Measurements from ENCODE around the gene MAB21L3. TPM values are rescaled to one million over a fixed set of nuclear protein-coding genes. Genes with fewer than 3 reads are reported as not detected.
A peak's percentile ranks its signal among the peaks of the same experiment; 100 is the strongest.

Gene MAB21L3
- total RNA-seq, 1 donor from 2014 or later: 2.2 TPM

DNA sequence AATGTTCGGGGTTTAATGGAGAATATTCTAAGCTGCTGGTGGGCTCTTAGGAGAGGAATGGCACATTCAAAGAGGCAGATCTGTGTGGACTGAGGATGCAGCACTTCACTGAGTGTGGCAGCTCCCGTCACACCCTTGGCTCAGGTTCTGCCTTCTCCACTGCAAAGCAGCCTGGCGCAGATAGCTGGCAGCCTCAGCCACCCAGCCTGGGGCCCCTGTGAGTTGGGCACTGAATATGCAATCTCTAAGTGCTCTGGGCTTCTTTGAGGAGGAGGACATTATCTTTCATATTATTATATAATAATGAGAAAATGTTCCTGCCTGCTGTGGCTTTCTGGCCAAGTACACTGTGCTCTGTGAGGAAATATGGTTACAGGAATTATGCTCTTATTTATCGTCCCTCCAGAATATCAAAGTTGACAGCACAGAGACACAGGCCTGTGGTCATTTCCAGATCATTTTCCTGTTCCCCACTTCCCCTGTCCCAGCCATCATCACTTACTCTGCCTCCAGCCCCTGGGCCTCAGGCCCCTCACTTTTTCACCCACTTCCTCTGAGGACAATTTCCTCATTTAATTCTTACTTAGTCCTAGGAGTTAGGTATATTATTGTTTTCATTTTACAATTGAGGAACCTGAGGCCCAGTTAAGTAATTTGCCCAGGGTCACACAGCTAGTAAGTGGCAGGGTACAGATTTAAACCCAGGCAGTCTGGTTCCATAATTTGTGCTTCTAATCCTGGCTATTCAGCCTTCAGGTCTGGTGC, 53.6 kb downstream of the MAB21L3 start:
- peak; percentile 62 for DNase-seq (ENCODE audit: low spot score)

GRCh38 chr1:116165572-116165971, 54.4 kb downstream of the MAB21L3 start:
- no peak for DNase-seq (ENCODE audit: low spot score)

DNA sequence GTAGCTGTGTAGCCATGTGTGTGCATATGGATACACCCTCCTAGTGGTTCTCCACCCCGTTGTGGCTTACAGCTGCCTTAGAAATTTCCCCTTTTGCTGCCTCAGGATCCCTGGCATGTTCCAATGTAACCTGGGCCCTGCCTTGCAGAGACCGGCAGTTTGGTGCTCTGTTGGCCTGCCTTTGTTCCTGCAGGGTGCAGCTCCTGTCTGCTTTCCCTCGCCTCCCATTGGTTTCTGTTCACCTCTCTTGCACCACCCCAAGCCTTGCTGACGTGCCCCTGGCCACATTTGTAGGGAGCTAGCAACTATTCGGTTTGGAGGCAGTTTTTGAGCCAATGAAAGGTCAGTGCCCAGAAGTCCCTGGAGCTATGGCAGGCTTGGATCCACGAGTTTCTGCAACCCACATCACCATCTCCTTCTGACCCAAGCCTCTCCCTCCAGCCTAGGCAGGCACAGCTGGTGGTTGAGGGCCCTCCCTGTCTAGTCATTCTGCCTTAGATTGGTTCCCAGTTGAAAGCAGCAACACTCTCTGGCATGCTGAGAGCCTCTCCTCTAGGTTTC, 54.9 kb downstream of the MAB21L3 start:
- DNase-seq (ENCODE audit: low spot score): no peak

DNA sequence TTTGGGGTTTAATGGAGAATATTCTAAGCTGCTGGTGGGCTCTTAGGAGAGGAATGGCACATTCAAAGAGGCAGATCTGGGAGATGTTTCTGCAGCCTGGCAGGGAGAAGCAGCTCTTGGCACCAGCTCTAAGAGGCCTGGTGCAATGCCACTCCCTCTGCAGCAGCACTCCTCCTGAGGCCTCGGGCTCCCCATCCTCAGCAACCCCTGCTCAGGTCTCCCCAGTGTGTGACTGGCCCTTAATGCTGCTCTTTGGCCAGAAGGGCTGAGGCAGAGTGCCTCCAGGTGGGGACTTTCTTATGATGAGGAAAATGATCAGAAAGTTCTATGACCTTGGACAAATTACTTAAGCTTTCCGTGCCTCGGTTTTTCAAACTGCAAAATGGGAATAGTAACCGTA, 55.5 kb downstream of the MAB21L3 start:
- no peak for DNase-seq (ENCODE audit: low spot score)

DNA sequence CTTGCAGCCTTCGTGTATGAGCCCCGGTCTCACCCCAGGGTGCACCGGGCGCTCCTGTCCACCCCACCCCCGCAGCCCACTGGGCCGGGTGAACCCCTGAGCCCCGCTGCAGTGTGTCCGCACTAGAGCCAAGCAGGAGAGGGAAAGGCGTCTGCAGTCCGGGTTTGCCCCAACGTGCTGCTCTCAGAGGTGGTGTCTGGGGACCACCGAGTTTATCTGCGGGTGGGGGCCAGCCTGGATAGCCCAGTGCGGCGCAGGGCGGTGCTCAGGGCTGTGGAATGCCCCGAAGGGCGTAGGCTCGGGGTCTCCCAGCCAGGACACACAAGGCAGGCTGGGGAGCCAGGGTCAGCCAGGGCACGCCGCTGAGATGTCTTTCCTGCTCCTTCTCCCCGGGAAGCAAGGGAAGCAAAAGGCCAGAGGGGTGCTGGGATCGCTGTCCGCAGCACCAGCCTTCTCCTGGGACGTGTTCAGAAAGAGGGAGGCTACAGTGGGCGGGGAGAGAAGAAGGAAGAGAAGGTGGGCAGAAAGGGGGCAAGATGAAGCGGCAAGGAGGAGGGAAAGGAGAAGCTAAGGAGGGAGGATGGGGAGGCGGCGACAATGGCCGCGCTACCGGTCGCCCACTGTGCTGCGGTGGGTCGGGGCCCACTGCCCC, 56.6 kb downstream of the MAB21L3 start:
- DNase-seq (ENCODE audit: low spot score): peak; percentile 73

DNA sequence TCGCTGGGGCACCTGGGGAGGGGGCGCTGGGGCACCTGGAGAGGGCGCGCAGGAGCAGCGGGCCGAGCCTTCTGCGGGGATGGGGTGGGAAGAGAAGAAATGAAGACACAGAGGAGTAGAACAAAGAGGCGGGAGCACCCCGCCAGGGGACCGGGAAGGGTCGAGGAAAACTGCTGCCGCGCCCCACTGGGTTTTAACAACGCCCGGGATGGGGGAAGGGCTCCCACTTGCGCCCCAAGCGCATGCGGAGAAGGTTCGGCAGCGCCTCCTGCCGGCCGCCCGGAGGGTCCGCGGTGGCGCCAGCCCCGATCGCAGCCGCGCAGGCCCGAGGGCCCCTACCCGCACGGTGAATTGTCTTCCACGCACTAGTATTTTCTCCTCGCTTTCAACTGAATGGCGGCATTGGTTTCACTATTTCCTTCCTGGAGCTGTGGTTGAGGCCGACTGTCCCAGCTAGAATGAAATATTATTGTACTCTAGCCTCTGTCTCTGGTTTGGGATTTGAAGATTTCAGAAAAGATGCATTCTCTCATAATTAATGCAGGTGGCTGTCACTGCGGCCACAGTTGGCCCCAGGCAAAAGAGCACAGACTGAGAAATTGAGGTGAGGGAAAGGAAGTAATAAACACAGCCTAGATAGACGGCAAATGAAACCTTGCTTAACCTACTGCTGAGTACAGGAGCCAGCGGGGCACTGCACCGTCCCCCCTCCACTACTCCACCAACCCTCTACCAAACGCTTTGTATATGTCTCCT, 57.3 kb downstream of the MAB21L3 start:
- peak; percentile 80 for DNase-seq (ENCODE audit: low spot score)

DNA sequence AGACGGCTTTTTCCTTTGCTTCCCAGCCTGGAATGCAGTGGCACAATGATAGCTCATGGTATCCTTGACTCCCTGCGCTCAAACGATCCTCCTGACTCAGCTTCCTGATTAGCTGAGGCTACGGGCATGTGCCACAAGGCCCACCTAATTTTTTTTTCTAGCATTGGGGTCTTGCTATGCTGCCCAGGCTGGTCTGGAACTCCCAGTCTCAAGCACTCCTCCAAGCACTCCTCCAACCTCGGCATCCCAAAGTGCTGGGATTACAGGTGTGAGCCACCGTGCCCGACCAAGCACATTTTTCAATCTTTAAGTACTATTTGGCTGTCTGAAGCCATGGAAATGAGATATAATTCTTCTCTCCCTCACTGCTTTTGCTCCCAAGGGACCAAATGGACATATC, 58.7 kb downstream of the MAB21L3 start:
- no peak for DNase-seq (ENCODE audit: low spot score)

DNA sequence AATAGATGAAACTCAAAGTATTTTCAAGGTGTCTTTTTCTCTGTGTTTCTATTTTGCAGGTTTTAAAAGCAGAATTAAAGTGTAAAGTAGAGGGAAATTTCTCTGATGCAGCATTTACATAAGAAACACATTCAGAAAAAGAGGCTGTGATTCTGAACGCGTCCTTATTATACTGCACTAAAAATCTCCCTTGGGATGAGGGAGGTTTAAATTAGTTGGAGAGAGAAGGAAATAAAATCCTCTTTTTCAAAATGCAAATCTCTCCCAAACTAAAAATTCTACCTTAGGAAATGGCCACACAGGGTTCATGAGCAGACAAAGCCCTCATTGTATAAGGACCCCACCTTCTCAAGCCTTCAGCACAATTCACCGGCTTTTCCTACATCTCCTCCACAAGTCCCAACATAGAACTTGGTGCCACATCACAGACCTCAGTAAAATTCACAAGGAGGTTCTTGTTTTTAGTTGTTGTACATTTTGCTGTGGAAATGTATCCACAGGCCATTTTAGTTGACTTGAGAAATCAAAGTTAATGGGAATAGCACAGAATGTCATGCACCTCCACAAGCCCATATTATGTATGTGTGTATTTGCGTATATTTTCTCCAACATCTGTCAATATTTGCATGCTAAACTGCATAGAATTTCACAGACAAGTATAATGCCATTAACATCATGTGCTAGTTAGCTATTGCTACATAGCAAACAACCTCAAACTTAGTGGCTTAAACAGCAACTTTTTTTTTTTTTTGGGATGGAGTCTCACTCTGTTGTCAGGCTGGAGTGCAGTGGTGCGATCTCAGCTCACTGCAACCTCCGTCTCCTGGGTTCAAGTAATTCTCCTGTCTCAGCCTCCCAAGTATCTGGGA, 59.8 kb downstream of the MAB21L3 start:
- DNase-seq (ENCODE audit: low spot score): no peak

GRCh38 chr1:116172666-116173065, 61.5 kb downstream of the MAB21L3 start:
- no peak for DNase-seq (ENCODE audit: low spot score)

DNA sequence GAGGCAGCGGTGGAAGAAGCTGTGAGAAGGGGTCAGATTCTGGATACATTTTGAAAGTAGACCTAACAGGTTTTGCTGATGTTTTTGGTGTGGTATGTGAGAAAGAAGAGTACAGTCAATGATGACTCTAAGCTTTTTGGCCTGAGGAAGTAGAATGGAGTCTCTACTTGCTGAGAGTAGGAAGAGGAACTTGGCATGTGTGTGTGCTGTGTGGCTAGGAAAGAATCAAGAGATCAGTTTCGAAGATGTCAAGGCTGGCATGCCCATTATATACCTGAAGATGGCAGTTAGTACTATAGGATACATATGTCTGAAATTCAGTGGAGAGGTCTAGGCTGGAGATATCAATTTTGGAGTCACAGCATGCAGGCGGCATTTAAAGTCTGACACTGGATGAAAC, 64.4 kb downstream of the MAB21L3 start:
- no peak for DNase-seq (ENCODE audit: low spot score)

DNA sequence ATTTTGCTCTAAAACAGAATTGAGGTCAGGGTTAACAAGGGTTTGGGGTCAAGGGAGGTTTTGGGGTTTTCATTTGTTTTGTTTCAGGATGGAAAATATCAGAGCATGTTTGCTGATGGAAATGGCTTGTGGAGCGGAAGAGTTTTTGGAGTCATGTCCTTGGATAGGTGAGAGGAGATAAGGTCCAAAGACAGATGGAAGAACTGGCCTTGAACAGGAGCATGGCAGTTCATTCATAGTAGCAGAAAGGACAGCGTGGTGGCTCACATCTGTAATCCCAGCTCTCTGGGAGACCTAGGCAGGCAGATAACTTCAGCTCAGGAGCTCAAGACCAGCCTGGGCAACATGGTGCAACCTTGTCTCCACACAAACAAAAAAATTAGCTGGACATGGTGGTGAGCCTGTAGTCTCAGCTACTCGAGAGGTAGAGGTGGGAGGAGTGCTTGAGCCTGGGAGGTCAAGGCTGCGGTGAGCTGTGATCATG, 65.1 kb downstream of the MAB21L3 start:
- no peak for DNase-seq (ENCODE audit: low spot score)

GRCh38 chr1:116177861-116178260, 66.7 kb downstream of the MAB21L3 start:
- no peak for DNase-seq (ENCODE audit: low spot score)

- DNase-seq (ENCODE audit: low spot score): no peak
Observed at GRCh38 chr1:116178837-116179236, 67.6 kb downstream of the MAB21L3 start.

DNA sequence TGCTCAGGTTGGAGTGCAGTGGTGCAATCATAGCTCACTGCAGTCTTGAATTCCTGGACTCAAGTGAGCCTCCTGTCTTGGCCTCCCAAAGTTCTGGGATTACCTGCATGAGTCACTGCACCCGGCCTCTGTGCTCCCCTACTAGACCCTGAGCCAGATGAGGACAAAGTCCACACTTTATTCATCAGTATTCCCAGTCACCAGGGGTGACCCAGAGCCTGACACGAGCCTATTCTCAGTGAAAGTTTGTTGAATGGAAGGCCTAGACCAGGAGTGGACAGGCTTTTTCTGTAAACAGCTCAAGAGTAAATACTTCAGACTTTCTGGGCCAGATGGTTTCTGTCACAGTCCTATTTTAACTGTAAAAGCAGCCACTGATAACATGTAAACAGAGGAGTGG, 68.2 kb downstream of the MAB21L3 start:
- peak; percentile 21 for DNase-seq (ENCODE audit: low spot score)

DNA sequence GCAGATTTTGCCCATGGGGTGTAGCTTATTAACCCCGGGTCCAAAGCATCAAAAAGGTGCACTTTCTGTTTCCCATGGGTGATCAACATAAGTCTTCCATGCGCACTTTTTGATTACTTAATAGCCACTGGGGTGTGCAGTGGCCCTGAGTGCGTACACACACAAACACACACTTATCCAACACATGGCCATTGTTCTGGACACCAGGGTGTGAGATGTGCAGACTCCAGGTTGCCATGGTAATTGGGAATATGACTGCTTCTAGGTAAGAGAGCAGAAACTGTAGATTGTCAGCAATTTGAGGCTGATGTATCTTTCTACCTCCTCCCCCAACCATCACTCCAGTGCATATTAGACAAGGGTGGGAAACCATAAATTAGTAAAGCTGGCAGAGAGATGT, 68.8 kb downstream of the MAB21L3 start:
- DNase-seq (ENCODE audit: low spot score): no peak

GRCh38 chr1:116182019-116182714, 71.0 kb downstream of the MAB21L3 start:
- no peak for DNase-seq (ENCODE audit: low spot score)

Measured in umbilical cord (tissue), 2 donors.